Spleen (tissue), 13 donors: ENCODE measurements around the gene OR5K4. TPM values are rescaled to one million over a fixed set of nuclear protein-coding genes. Genes with fewer than 3 reads are reported as not detected.

Experiments used
- DNase-seq: peaks from one replicate; pipeline ENCODE4 v3.0.0-alpha.2; 2020
- H3K27ac ChIP-seq, 8 donors: fragments of 200-600 bp; sonication (generic) in 7 of 8; 1 replicate in 4 of 8; 2 replicates in 4 of 8; pipeline versions ENCODE4 v1.5.0 to v1.8.0; 2016 to 2021; ENCODE audit warnings: inconsistent platforms in 4 of 8, mild to moderate bottlenecking in 4 of 8, moderate library complexity in 1 of 8
- H3K27me3 ChIP-seq, 7 donors: fragments of 200-600 bp; sonication (generic) in 6 of 7; replicated peaks in 1 of 7; 1 replicate in 4 of 7; 2 replicates in 3 of 7; pipeline versions ENCODE4 v1.5.0 to v1.8.0; 2016 to 2021; ENCODE audit warnings: inconsistent platforms in 3 of 7, mild to moderate bottlenecking in 1 of 7
- H3K36me3 ChIP-seq, 6 donors: fragments of 200-600 bp; sonication (generic) in 5 of 6; 1 replicate in 4 of 6; 2 replicates in 2 of 6; pipeline versions ENCODE4 v1.5.0 to v1.8.0; 2016 to 2021; ENCODE audit warnings: inconsistent platforms in 2 of 6
- H3K4me1 ChIP-seq, 6 donors: fragments of 200-600 bp; sonication (generic) in 5 of 6; 1 replicate in 3 of 6; 2 replicates in 3 of 6; pipeline versions ENCODE4 v1.5.0 to v1.8.0; 2016 to 2021; ENCODE audit warnings: inconsistent platforms in 3 of 6
- H3K4me3 ChIP-seq, 8 donors: fragments of 200-600 bp; sonication (generic) in 7 of 8; 1 replicate in 4 of 8; 2 replicates in 4 of 8; pipeline versions ENCODE4 v1.5.0 to v1.8.0; 2016 to 2021; ENCODE audit warnings: inconsistent platforms in 4 of 8, mild to moderate bottlenecking in 4 of 8, moderate library complexity in 2 of 8
- H3K9me3 ChIP-seq, 8 donors: fragments of 200-600 bp; sonication (generic) in 7 of 8; 1 replicate in 4 of 8; 2 replicates in 4 of 8; pipeline versions ENCODE4 v1.5.0 to v1.8.0; 2016 to 2021; ENCODE audit warnings: inconsistent platforms in 4 of 8
- POLR2A ChIP-seq, 3 donors: fragments of 450-650 bp; IDR thresholded peaks; one replicate each; pipeline ENCODE4 v1.5.1; 2017; ENCODE audit warnings: antibody characterized with exemption in 3 of 3, mild to moderate bottlenecking in 1 of 3
- POLR2AphosphoS5 ChIP-seq, 3 donors: sonication (generic); formaldehyde crosslinking; IDR thresholded peaks; one replicate each; pipeline ENCODE4 v1.5.1; 2017; ENCODE audit warnings: antibody characterized with exemption in 3 of 3
- WGBS, 5 donors: extraction: QIAGEN DNeasy Blood & Tissue Kit in 3 of 5; methylation state at CpG; one replicate each; pipeline versions ENCODE4 v1.1.5 to v1.1.7; 2013 to 2018; 5-methylcytosine and 5-hydroxymethylcytosine counted together
- intact Hi-C: fragments of 100-400 bp; cut with DNase I; formaldehyde crosslinking; loops from one replicate; pipeline ENCODE4 v1.15.0; 2023; ENCODE audit warnings: low total_unique reads
- long read RNA-seq, 2 donors: transcript quantifications; one replicate each; lab custom pipeline, GENCODE V29; 2026
- polyA plus RNA-seq, 3 donors: library from polyadenylated mRNA; stranded (reverse); fragments of 200-250 nt; gene quantifications; one replicate each; pipeline ENCODE4 v1.2.1, GENCODE V29; 2013
- total RNA-seq, 7 donors: library from RNA; depleted of rRNA in 3 of 7; stranded (reverse); fragments of >200 nt in 3 of 7; fragmentation: NEBNext Ultra II Directional in 4 of 7; extraction: Animal tissue kit (Norgen Biotek cat#: 25700) in 4 of 7; gene quantifications; one replicate each; pipeline versions ENCODE4 v1.1.0 to v1.2.1, GENCODE V29; 2016 to 2021
- TF ChIP-seq, protein P1 (sequence below), 11 experiments: fragments of 200-600 bp in 7 of 11; fragments of 450-650 bp in 4 of 11; sonication (generic) in 4 of 11; IDR thresholded peaks in 8 of 11; conservative IDR thresholded peaks in 3 of 11; 1 replicate in 7 of 11; 2 replicates in 4 of 11; pipeline versions ENCODE4 v1.4.0 to v1.8.0; 2016 to 2021; ENCODE audit warnings: antibody characterized with exemption in 11 of 11, inconsistent platforms in 4 of 11, mild to moderate bottlenecking in 1 of 11
- donor health status: healthy with polysubstance abuse.
- donor health status: DM: no; HTN: no; CAD: no; lungs with moderate emphysema.
- donor health status: DM: no; HTN: no; CAD: no.
- donor health status: Bipolar disorder and iron deficiency.
- donor health status: healthy.
- donor health status: DM: no; HTN: no; CAD: no.
- donor health status: DM: yes; HTN: yes; CAD: no.

The OR5K4 gene, protein sequence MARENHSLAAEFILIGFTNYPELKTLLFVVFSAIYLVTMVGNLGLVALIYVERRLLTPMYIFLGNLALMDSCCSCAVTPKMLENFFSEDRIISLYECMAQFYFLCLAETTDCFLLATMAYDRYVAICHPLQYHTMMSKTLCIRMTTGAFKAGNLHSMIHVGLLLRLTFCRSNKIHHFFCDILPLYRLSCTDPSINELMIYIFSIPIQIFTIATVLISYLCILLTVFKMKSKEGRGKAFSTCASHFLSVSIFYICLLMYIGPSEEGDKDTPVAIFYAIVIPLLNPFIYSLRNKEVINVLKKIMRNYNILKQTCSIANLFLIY
- total RNA-seq (not detected), polyA plus RNA-seq (not detected)
- long read RNA-seq, donor 1, result 0 reads
- long read RNA-seq, donor 2, result 0 reads

DNA sequence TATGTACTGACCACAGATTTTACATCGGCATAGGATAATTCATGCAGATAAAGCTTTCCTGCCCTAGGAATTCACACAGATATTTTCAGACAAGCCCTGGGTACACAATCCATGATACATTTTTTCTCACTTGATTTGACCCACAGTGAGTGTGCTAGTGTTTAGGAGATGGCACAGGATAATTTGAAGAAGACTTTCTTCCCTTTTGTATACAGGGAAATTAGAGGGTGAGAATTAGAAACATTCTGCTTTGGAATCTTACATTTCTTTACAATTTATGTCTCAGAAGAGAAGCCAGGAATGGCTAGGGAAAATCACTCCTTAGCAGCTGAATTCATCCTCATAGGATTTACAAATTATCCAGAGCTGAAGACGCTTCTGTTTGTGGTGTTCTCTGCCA is at the start of gene OR5K4:
Gene OR5K4, plus strand, starts transcription at position 301 of the 400 bp plus-strand sequence. Its CDS starts 0 bp downstream, at position 301.
- H3K9me3 ChIP-seq, result peaks cover 0 to 10% (median 8%) of the 10 kb centered on the region in 8 donors
- H3K27me3 ChIP-seq, result no peaks in the 10 kb centered on the region
- no peaks in the 10 kb centered on the region for H3K4me1 ChIP-seq
- no peak within 1 kb of the TSS for H3K27ac ChIP-seq
- WGBS, 5 donors, result 80 to 93% (median 82%) methylated on average over 2 of the region's 2 CpGs
- intact Hi-C loops, result no loop called here
- TF ChIP-seq POLR2A (IDR thresholded peaks at IDR 0.05) (no peak), POLR2AphosphoS5 (IDR thresholded peaks at IDR 0.05) (no peak)
- TF ChIP-seq, protein P1, sequence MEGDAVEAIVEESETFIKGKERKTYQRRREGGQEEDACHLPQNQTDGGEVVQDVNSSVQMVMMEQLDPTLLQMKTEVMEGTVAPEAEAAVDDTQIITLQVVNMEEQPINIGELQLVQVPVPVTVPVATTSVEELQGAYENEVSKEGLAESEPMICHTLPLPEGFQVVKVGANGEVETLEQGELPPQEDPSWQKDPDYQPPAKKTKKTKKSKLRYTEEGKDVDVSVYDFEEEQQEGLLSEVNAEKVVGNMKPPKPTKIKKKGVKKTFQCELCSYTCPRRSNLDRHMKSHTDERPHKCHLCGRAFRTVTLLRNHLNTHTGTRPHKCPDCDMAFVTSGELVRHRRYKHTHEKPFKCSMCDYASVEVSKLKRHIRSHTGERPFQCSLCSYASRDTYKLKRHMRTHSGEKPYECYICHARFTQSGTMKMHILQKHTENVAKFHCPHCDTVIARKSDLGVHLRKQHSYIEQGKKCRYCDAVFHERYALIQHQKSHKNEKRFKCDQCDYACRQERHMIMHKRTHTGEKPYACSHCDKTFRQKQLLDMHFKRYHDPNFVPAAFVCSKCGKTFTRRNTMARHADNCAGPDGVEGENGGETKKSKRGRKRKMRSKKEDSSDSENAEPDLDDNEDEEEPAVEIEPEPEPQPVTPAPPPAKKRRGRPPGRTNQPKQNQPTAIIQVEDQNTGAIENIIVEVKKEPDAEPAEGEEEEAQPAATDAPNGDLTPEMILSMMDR (IDR thresholded peaks at IDR 0.05 in 8 of 11, conservative IDR thresholded peaks at IDR 0.05 in 3 of 11), result no peak
- H3K36me3 ChIP-seq, result no peaks in the 10 kb centered on the region
- no peak within 1 kb of the TSS for H3K4me3 ChIP-seq
- no peak for DNase-seq

DNA sequence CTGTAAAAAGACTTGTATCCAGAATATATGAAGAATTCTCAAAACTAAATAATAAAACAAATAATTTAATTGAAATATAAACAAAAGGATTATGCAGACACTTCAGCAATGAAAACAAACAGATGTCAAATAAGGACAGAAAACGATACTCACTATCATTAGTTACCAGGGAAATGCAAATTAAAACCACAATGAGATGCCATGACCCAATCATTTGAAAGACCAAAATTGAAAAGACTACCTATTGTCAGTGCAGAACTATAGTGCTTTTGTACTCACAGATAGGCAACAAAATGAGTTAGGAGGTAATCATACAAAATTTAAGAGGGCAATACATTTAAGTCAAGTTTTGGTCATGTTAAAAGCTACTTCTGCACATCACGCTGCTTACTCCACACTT is 31.6 kb upstream of the OR5K4 start:
- no peaks in the 10 kb centered on the region for H3K9me3 ChIP-seq
- H3K4me3 ChIP-seq, result no peak overlapping the region
- DNase-seq, result no peak
- WGBS, 5 donors, result 75 to 91% (median 86%) methylated on average over 2 of the region's 2 CpGs
- H3K27me3 ChIP-seq, result no peaks in the 10 kb centered on the region
- intact Hi-C loops, result no loop called here
- H3K4me1 ChIP-seq, result no peaks in the 10 kb centered on the region
- no peak overlapping the region for H3K27ac ChIP-seq
- H3K36me3 ChIP-seq, result no peaks in the 10 kb centered on the region
- TF ChIP-seq POLR2AphosphoS5 (IDR thresholded peaks at IDR 0.05), result no peak
- no peak for TF ChIP-seq POLR2A (IDR thresholded peaks at IDR 0.05)
- TF ChIP-seq, protein P1 (IDR thresholded peaks at IDR 0.05 in 8 of 11, conservative IDR thresholded peaks at IDR 0.05 in 3 of 11), result no peak

DNA sequence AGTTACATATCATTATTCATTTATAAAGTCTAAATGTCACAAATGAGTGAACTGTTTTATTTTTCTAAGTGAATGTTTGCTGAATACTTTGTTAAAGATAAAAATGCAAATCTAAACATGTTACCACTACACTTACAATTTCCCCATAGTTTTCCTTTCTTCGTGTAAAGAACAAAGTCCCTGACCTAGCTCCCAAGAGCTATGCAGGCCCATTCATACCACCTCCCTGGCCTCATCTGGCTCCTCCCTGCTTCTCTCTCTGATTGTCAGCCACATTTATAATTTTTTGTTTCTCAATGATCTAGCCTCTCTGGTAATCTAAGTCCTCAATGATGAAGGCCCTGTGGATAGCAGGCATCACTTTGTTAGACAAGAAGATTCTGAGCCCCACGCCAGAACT is 31.0 kb upstream of the OR5K4 start:
- H3K4me1 ChIP-seq, result no peaks in the 10 kb centered on the region
- H3K36me3 ChIP-seq, result no peaks in the 10 kb centered on the region
- H3K4me3 ChIP-seq, result no peak overlapping the region
- TF ChIP-seq, protein P1 (IDR thresholded peaks at IDR 0.05 in 8 of 11, conservative IDR thresholded peaks at IDR 0.05 in 3 of 11), result no peak
- TF ChIP-seq POLR2AphosphoS5 (IDR thresholded peaks at IDR 0.05) (no peak), POLR2A (IDR thresholded peaks at IDR 0.05) (no peak)
- no peak for DNase-seq
- intact Hi-C loops, result no loop called here
- 78 to 90% (median 86%) methylated on average over 2 of the region's 2 CpGs for WGBS, 5 donors
- no peaks in the 10 kb centered on the region for H3K9me3 ChIP-seq
- no peak overlapping the region for H3K27ac ChIP-seq
- H3K27me3 ChIP-seq, result no peaks in the 10 kb centered on the region

DNA sequence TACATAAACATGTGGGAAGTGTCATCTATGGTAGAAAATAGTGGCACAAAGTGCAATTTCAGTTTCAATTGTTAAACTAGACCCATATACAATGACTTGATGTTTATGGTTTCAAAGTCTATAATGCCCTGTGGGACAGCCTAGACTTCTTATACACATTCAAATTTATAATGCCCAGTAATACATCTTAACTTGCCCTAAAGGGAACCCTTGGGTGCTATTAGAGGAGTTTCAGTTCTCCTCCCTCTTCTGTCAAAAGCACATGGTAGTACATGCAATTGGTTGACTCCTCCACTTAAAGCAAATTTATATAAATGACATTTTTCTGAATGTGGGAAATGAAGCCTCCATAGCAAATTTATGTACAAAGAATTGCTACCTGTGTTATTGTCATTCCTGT is 30.2 kb upstream of the OR5K4 start:
- DNase-seq, result no peak
- TF ChIP-seq POLR2AphosphoS5 (IDR thresholded peaks at IDR 0.05), result no peak
- TF ChIP-seq, protein P1 (IDR thresholded peaks at IDR 0.05 in 8 of 11, conservative IDR thresholded peaks at IDR 0.05 in 3 of 11), result no peak
- TF ChIP-seq POLR2A (IDR thresholded peaks at IDR 0.05), result no peak
- no peak overlapping the region for H3K4me3 ChIP-seq
- H3K27ac ChIP-seq, result no peak overlapping the region
- H3K9me3 ChIP-seq, result no peaks in the 10 kb centered on the region
- intact Hi-C loops, result no loop called here
- no peaks in the 10 kb centered on the region for H3K36me3 ChIP-seq
- H3K4me1 ChIP-seq, result no peaks in the 10 kb centered on the region
- peaks cover 0 to 3% (median 0%) of the 10 kb centered on the region in 7 donors for H3K27me3 ChIP-seq
